ENCODE data around the gene ODF2. TPM values are rescaled to one million over a fixed set of nuclear protein-coding genes. Genes with fewer than 3 reads are reported as not detected.

ODF2 gene
- polyA plus RNA-seq, 2 of the 4 experiments (the other 2 are of a cell fraction): 24.7 to 29.6 TPM

DNA sequence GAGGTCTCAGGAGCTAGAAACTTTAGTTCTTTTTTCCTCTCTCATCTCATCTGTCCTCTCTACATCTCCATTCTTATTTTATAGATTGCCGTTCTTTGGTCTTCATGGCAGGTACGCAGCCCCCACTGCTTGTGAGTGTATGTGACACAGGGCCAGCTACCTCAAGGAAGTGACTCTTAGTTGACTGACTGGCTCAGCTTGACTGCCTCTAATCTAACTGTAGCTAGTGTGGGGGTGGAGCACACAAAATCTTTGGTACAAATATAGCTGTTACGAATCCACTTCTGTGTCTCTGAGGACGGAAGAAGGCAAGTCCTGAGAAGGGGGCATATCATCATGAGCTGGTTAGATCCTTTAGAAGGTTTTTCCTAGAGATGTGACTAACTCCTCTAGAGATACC is 76.8 kb downstream of the ODF2 start (continued):
- TF ChIP-seq CBX2 (IDR thresholded peaks at IDR 0.05; ENCODE audit: borderline replicate concordance, low read depth) (no peak), JUN (IDR thresholded peaks at IDR 0.05) (no peak), ZC3H11A (IDR thresholded peaks at IDR 0.05) (no peak), FOSB (CRISPR knock-in tag; IDR thresholded peaks at IDR 0.05) (no peak), SREBF2 (IDR thresholded peaks at IDR 0.05) (no peak), HEYL (CRISPR knock-in tag; IDR thresholded peaks at IDR 0.05) (no peak)

DNA sequence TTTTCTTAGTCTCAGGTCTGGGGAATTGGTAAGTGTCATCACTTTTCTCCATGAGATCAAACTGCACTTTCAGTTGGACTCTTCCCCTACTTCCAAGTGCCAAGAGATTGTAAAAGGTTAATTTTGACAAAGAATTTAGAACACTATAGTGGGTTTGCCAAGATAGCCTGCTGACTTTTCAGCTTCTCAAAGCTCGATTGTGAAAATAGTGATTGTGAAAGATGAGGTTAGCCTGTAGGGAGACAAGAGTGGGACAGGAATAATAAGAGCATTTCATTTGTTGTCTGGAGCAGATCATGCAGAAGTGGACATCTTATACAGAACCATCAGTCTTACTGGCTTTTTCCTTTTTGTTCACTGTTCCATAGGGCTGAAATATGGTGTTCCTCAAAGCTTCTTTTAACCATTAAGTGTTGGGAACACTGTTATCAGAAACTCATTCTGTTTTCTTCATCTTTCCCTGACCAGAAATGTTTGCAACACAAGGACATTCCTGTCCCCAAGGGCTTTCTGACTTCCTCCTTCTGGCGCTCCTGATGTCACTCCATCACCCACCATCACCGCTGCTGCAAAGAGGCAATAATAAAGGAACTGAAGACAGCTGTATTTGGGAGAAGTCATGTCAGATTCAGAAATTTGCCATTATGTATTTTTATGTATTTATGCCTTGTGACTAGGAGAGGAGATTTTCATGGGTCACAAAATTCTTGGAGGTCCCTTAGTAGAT is 85.0 kb downstream of the ODF2 start:
- FAIRE-seq (no peak), DNase-seq (ENCODE audit: low read depth in 1 of 2, low spot score in 1 of 2) (no peak), ATAC-seq (no peak)
- Histone ChIP-seq H3K27ac (no peak overlapping the region), H3K4me1 (no peaks in the 10 kb centered on the region), H3K4me3 (no peak overlapping the region), H3K9me3 (no peaks in the 10 kb centered on the region), H3K4me2 (no peak overlapping the region)
- TF ChIP-seq CBX2 (IDR thresholded peaks at IDR 0.05; ENCODE audit: borderline replicate concordance, low read depth): no peak
- no peak for TF ChIP-seq CEBPB (IDR thresholded peaks at IDR 0.05)
- TF ChIP-seq NFE2L2 (conservative IDR thresholded peaks at IDR 0.05; ENCODE audit: low read length): no peak
- TF ChIP-seq KDM5A (IDR thresholded peaks at IDR 0.05): no peak
- TF ChIP-seq, protein P1, sequence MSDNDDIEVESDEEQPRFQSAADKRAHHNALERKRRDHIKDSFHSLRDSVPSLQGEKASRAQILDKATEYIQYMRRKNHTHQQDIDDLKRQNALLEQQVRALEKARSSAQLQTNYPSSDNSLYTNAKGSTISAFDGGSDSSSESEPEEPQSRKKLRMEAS (IDR thresholded peaks at IDR 0.05): no peak
- no peak for TF ChIP-seq CHD4 (IDR thresholded peaks at IDR 0.05; ENCODE audit: borderline replicate concordance)
- TF ChIP-seq, protein P2, sequence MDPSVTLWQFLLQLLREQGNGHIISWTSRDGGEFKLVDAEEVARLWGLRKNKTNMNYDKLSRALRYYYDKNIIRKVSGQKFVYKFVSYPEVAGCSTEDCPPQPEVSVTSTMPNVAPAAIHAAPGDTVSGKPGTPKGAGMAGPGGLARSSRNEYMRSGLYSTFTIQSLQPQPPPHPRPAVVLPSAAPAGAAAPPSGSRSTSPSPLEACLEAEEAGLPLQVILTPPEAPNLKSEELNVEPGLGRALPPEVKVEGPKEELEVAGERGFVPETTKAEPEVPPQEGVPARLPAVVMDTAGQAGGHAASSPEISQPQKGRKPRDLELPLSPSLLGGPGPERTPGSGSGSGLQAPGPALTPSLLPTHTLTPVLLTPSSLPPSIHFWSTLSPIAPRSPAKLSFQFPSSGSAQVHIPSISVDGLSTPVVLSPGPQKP (IDR thresholded peaks at IDR 0.05; ENCODE audit: low read depth, low read length): no peak
- no peak for TF ChIP-seq RFX5 (IDR thresholded peaks at IDR 0.05)
- no peak for TF ChIP-seq ZC3H11A (IDR thresholded peaks at IDR 0.05)
- TF ChIP-seq, protein P3, sequence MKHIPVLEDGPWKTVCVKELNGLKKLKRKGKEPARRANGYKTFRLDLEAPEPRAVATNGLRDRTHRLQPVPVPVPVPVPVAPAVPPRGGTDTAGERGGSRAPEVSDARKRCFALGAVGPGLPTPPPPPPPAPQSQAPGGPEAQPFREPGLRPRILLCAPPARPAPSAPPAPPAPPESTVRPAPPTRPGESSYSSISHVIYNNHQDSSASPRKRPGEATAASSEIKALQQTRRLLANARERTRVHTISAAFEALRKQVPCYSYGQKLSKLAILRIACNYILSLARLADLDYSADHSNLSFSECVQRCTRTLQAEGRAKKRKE (CRISPR knock-in tag; IDR thresholded peaks at IDR 0.05; ENCODE audit: low read depth): no peak
- TF ChIP-seq HEYL (CRISPR knock-in tag; IDR thresholded peaks at IDR 0.05): no peak
- CTCF ChIA-PET: interaction anchor here (1.1 to 1.9 kb wide), 4 partner anchors 10 to 120 kb away, joined by 4 to 8 read pairs (median 4); partner anchors contain the start of genes CERCAM and SPTAN1
- POLR2A ChIA-PET: interaction anchor here (2.7 kb wide), 1 partner anchor 12 kb away, joined by 12 read pairs; the partner anchor contains the start of gene SPTAN1
- WGBS (ENCODE audit: missing lambda C conversion rate): 89% methylated on average over 3 of the region's 3 CpGs

DNA sequence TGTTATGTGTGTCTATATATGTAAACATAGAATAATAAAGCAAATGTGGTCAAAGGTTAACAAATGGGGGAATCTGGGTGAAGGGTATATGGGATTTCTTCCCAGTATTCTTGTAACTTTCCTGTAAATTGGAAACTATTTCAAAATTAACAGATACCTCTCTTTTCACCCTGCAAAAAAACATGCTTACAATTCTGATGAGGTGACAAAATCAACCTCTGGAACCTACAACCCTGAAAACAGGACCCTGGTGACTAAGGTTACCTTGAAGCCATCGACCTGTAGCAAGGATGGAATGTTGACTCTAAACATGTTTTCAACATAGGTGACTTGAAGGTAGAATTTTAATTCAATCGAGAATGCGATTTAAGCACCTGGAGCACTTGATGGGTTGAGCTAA is 90.7 kb downstream of the ODF2 start:
- FAIRE-seq (no peak), DNase-seq (ENCODE audit: low read depth in 1 of 2, low spot score in 1 of 2) (no peak), ATAC-seq (no peak)
- CTCF ChIA-PET: interaction anchor here (0.7 kb wide), 1 partner anchor 150 kb away, joined by 5 read pairs; no protein-coding TSS in a partner anchor
- Histone ChIP-seq H3K4me2 (no peak overlapping the region), H3K4me1 (peaks cover 11% of the 10 kb centered on the region), H3K9me3 (no peaks in the 10 kb centered on the region), H3K27ac (no peak overlapping the region), H3K4me3 (no peak overlapping the region)
- POLR2A ChIA-PET: no interaction called here
- TF ChIP-seq, protein P4, sequence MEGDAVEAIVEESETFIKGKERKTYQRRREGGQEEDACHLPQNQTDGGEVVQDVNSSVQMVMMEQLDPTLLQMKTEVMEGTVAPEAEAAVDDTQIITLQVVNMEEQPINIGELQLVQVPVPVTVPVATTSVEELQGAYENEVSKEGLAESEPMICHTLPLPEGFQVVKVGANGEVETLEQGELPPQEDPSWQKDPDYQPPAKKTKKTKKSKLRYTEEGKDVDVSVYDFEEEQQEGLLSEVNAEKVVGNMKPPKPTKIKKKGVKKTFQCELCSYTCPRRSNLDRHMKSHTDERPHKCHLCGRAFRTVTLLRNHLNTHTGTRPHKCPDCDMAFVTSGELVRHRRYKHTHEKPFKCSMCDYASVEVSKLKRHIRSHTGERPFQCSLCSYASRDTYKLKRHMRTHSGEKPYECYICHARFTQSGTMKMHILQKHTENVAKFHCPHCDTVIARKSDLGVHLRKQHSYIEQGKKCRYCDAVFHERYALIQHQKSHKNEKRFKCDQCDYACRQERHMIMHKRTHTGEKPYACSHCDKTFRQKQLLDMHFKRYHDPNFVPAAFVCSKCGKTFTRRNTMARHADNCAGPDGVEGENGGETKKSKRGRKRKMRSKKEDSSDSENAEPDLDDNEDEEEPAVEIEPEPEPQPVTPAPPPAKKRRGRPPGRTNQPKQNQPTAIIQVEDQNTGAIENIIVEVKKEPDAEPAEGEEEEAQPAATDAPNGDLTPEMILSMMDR (IDR thresholded peaks at IDR 0.05): no peak
- no peak for TF ChIP-seq HOXB5 (CRISPR knock-in tag; IDR thresholded peaks at IDR 0.05)
- TF ChIP-seq, protein P5, sequence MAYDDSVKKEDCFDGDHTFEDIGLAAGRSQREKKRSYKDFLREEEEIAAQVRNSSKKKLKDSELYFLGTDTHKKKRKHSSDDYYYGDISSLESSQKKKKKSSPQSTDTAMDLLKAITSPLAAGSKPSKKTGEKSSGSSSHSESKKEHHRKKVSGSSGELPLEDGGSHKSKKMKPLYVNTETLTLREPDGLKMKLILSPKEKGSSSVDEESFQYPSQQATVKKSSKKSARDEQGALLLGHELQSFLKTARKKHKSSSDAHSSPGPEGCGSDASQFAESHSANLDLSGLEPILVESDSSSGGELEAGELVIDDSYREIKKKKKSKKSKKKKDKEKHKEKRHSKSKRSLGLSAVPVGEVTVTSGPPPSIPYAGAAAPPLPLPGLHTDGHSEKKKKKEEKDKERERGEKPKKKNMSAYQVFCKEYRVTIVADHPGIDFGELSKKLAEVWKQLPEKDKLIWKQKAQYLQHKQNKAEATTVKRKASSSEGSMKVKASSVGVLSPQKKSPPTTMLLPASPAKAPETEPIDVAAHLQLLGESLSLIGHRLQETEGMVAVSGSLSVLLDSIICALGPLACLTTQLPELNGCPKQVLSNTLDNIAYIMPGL (CRISPR knock-in tag; IDR thresholded peaks at IDR 0.05; ENCODE audit: borderline replicate concordance): no peak
- TF ChIP-seq, protein P1 (IDR thresholded peaks at IDR 0.05): no peak
- TF ChIP-seq ZFP36 (IDR thresholded peaks at IDR 0.05; ENCODE audit: borderline replicate concordance, partially characterized antibody): no peak
- no peak for TF ChIP-seq RCOR1 (IDR thresholded peaks at IDR 0.05; ENCODE audit: low read depth, low read length)
- TF ChIP-seq EHMT2 (IDR thresholded peaks at IDR 0.05; ENCODE audit: low read depth): no peak
- no peak for TF ChIP-seq FOSB (CRISPR knock-in tag; IDR thresholded peaks at IDR 0.05)
- TF ChIP-seq, protein P6, sequence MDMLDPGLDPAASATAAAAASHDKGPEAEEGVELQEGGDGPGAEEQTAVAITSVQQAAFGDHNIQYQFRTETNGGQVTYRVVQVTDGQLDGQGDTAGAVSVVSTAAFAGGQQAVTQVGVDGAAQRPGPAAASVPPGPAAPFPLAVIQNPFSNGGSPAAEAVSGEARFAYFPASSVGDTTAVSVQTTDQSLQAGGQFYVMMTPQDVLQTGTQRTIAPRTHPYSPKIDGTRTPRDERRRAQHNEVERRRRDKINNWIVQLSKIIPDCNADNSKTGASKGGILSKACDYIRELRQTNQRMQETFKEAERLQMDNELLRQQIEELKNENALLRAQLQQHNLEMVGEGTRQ (IDR thresholded peaks at IDR 0.05): no peak
- no peak for TF ChIP-seq RNF2 (IDR thresholded peaks at IDR 0.05; ENCODE audit: borderline replicate concordance, low read depth)
- TF ChIP-seq CEBPB (IDR thresholded peaks at IDR 0.05): no peak
- 78% methylated on average over 3 of the region's 3 CpGs for WGBS (ENCODE audit: missing lambda C conversion rate)
